Activated CD8-positive, alpha-beta memory T cell treated with anti-CD3 and anti-CD28 coated beads, Interleukin-2, amount 50 U/mL, for 4 hours (primary cell): ENCODE results near the gene EHBP1L1.
A peak's percentile ranks its signal among the peaks of the same experiment; 100 is the strongest.
"Not testable (repeated sequence)": the region's sequence is repeated elsewhere in the genome, so short reads cannot be mapped to it uniquely, and the experiment has no call there.

Experiments used
- DNase-seq: peaks from one replicate; pipeline ENCODE4 v3.0.0-alpha.2; 2020

EHBP1L1 gene

GRCh38 chr11:65619281-65619928 is 43.6 kb downstream of the EHBP1L1 start:
- no peak for DNase-seq

- DNase-seq = no peak
Observed at GRCh38 chr11:65620666-65621065, 44.8 kb downstream of the EHBP1L1 start.

GRCh38 chr11:65621460-65621859 is 45.6 kb downstream of the EHBP1L1 start:
- DNase-seq = no peak

GRCh38 chr11:65622011-65622410 is 46.2 kb downstream of the EHBP1L1 start:
- no peak for DNase-seq

GRCh38 chr11:65623177-65623576 is 47.3 kb downstream of the EHBP1L1 start:
- no peak for DNase-seq

GRCh38 chr11:65623852-65624616 is 48.2 kb downstream of the EHBP1L1 start:
- DNase-seq = no peak

GRCh38 chr11:65624931-65625627 is 49.2 kb downstream of the EHBP1L1 start:
- no peak for DNase-seq

GRCh38 chr11:65625628-65626342 is 49.9 kb downstream of the EHBP1L1 start:
- DNase-seq = peak; percentile 60

- no peak for DNase-seq
Observed at GRCh38 chr11:65627202-65627601, 51.3 kb downstream of the EHBP1L1 start.

GRCh38 chr11:65629579-65629978 is 53.7 kb downstream of the EHBP1L1 start:
- DNase-seq = no peak

- no peak for DNase-seq
Observed at GRCh38 chr11:65630215-65630614, 54.4 kb downstream of the EHBP1L1 start.

- no peak for DNase-seq
Observed at GRCh38 chr11:65633390-65634108, 57.7 kb downstream of the EHBP1L1 start.

- no peak for DNase-seq
Observed at GRCh38 chr11:65634109-65634436, 58.2 kb downstream of the EHBP1L1 start.

- no peak for DNase-seq
Observed at GRCh38 chr11:65634440-65634839, 58.6 kb downstream of the EHBP1L1 start.

GRCh38 chr11:65634905-65635731 is 59.3 kb downstream of the EHBP1L1 start:
- no peak for DNase-seq

GRCh38 chr11:65636108-65637031 is 60.5 kb downstream of the EHBP1L1 start:
- DNase-seq = no peak

GRCh38 chr11:65637032-65637557 is 61.2 kb downstream of the EHBP1L1 start:
- no peak for DNase-seq

GRCh38 chr11:65637794-65638419 is 62.1 kb downstream of the EHBP1L1 start, which contains the start of gene SIPA1:
Gene SIPA1, plus strand, starts transcription at chr11:65638101. Its CDS starts 2,821 bp downstream, at chr11:65640922.
- DNase-seq = peak; percentile 75

GRCh38 chr11:65639228-65639597 is 63.4 kb downstream of the EHBP1L1 start:
- DNase-seq = not testable (repeated sequence)
